Stimulated activated CD8-positive, alpha-beta memory T cell treated with anti-CD3 and anti-CD28 coated beads, Interleukin-4, amount 100 ng/mL, for 1 hour (primary cell): ENCODE measurements around the gene CLPX.
"Not testable (repeated sequence)": the region's sequence is repeated elsewhere in the genome, so short reads cannot be mapped to it uniquely, and the experiment has no call there.

Source experiments
- DNase-seq, 2 donors: peaks; one replicate each; pipeline ENCODE4 v3.0.0-alpha.2; 2020; ENCODE audit warnings: low read depth in 2 of 2, low spot score in 1 of 2

CLPX gene

GRCh38 chr15:65206750-65207149, 21.6 kb upstream of the CLPX start:
- DNase-seq: no peak

GRCh38 chr15:65204931-65205660, 20.0 kb upstream of the CLPX start:
- DNase-seq: no peak

GRCh38 chr15:65204236-65204930, 19.2 kb upstream of the CLPX start:
- DNase-seq: no peak

- DNase-seq: no peak
Observed at GRCh38 chr15:65201918-65202317, 16.8 kb upstream of the CLPX start.

GRCh38 chr15:65198571-65198970, 13.4 kb upstream of the CLPX start:
- DNase-seq: no peak

GRCh38 chr15:65197337-65197645, 12.1 kb upstream of the CLPX start:
- no peak for DNase-seq

- DNase-seq: no peak
Observed at GRCh38 chr15:65196637-65197336, 11.6 kb upstream of the CLPX start.

GRCh38 chr15:65195548-65195923, 10.4 kb upstream of the CLPX start:
- DNase-seq: no peak

- no peak for DNase-seq
Observed at GRCh38 chr15:65194826-65195547, 9.8 kb upstream of the CLPX start.

GRCh38 chr15:65192016-65192415, 6.9 kb upstream of the CLPX start:
- DNase-seq: no peak

- DNase-seq: no peak
Observed at GRCh38 chr15:65189102-65189740, 4.1 kb upstream of the CLPX start.

GRCh38 chr15:65188472-65188871, 3.3 kb upstream of the CLPX start:
- DNase-seq: not testable (repeated sequence)

GRCh38 chr15:65184305-65184867, 756 bp downstream of the CLPX start:
- DNase-seq: no peak

GRCh38 chr15:65183865-65184159, 1.3 kb downstream of the CLPX start:
- no peak for DNase-seq

- DNase-seq: no peak
Observed at GRCh38 chr15:65182538-65182937, 2.6 kb downstream of the CLPX start.

- not testable (repeated sequence) for DNase-seq
Observed at GRCh38 chr15:65181582-65182353, 3.4 kb downstream of the CLPX start.

GRCh38 chr15:65180167-65180566, 5.0 kb downstream of the CLPX start:
- no peak for DNase-seq

- no peak for DNase-seq
Observed at GRCh38 chr15:65177901-65178300, 7.2 kb downstream of the CLPX start.

- no peak for DNase-seq
Observed at GRCh38 chr15:65176056-65176455, 9.1 kb downstream of the CLPX start.

GRCh38 chr15:65175511-65175910, 9.6 kb downstream of the CLPX start:
- DNase-seq: no peak
